Measurements from ENCODE around the gene ABCA5.
"Not testable (repeated sequence)": the region's sequence is repeated elsewhere in the genome, so short reads cannot be mapped to it uniquely, and the experiment has no call there.

Gene ABCA5

GRCh38 chr17:69323806-69324205 is 3.1 kb downstream of the ABCA5 start:
- peaks cover 27% of the 10 kb centered on the region for H3K27me3 ChIP-seq (ENCODE audit: insufficient read depth, low read length)
- peaks cover 49% of the 10 kb centered on the region for H3K4me1 ChIP-seq (ENCODE audit: insufficient read depth, low read length)
- H3K4me3 ChIP-seq (ENCODE audit: low read length) = no peak overlapping the region
- WGBS = no CpG with 5 or more reads among the region's 1 CpG
- H3K36me3 ChIP-seq (ENCODE audit: insufficient read depth, low read length) = no peaks in the 10 kb centered on the region
- no peak overlapping the region for H3K27ac ChIP-seq (ENCODE audit: low read depth, low read length)
- H3K9ac ChIP-seq (ENCODE audit: low read depth, low read length) = no peak overlapping the region
- H3K9me3 ChIP-seq (ENCODE audit: insufficient read depth, low read depth, low read length) = peaks cover 3% of the 10 kb centered on the region; the same call in 1 of the 2 replicates

GRCh38 chr17:69320908-69321238 is 6.1 kb downstream of the ABCA5 start:
- peaks cover 44% of the 10 kb centered on the region for H3K4me1 ChIP-seq (ENCODE audit: insufficient read depth, low read length)
- no peaks in the 10 kb centered on the region for H3K9me3 ChIP-seq (ENCODE audit: insufficient read depth, low read depth, low read length)
- H3K27ac ChIP-seq (ENCODE audit: low read depth, low read length) = no peak overlapping the region; the same call in 1 of the 2 replicates
- H3K9ac ChIP-seq (ENCODE audit: low read depth, low read length) = no peak overlapping the region
- peaks cover 19% of the 10 kb centered on the region for H3K27me3 ChIP-seq (ENCODE audit: insufficient read depth, low read length)
- H3K4me3 ChIP-seq (ENCODE audit: low read length) = no peak overlapping the region
- no peaks in the 10 kb centered on the region for H3K36me3 ChIP-seq (ENCODE audit: insufficient read depth, low read length)
- WGBS = 72% methylated on average over 4 of the region's 4 CpGs

- Histone ChIP-seq H3K9ac (ENCODE audit: low read depth, low read length) (no peak overlapping the region), H3K4me3 (ENCODE audit: low read length) (no peak overlapping the region), H3K27me3 (ENCODE audit: insufficient read depth, low read length) (peaks cover 14% of the 10 kb centered on the region), H3K9me3 (ENCODE audit: insufficient read depth, low read depth, low read length) (no peaks in the 10 kb centered on the region), H3K4me1 (ENCODE audit: insufficient read depth, low read length) (peaks cover 41% of the 10 kb centered on the region), H3K36me3 (ENCODE audit: insufficient read depth, low read length) (no peaks in the 10 kb centered on the region), H3K27ac (ENCODE audit: low read depth, low read length) (peak overlapping the region; percentile 3; the same call in 1 of the 2 replicates)
- WGBS = 75% methylated on average over 3 of the region's 5 CpGs
These were observed 6.6 kb downstream of the ABCA5 start for GRCh38 chr17:69320210-69320907.

GRCh38 chr17:69317625-69318024 is 9.3 kb downstream of the ABCA5 start:
- peaks cover 37% of the 10 kb centered on the region for H3K4me1 ChIP-seq (ENCODE audit: insufficient read depth, low read length)
- no peak overlapping the region for H3K27ac ChIP-seq (ENCODE audit: low read depth, low read length)
- WGBS = 95% methylated on average over 1 of the region's 1 CpG

GRCh38 chr17:69314246-69315065 is 12.5 kb downstream of the ABCA5 start:
- H3K27ac ChIP-seq (ENCODE audit: low read depth, low read length) = no peak overlapping the region
- WGBS = 95% methylated on average over 5 of the region's 6 CpGs
- H3K9me3 ChIP-seq (ENCODE audit: insufficient read depth, low read depth, low read length) = no peaks in the 10 kb centered on the region
- H3K36me3 ChIP-seq (ENCODE audit: insufficient read depth, low read length) = no peaks in the 10 kb centered on the region
- H3K27me3 ChIP-seq (ENCODE audit: insufficient read depth, low read length) = no peaks in the 10 kb centered on the region
- H3K4me3 ChIP-seq (ENCODE audit: low read length) = no peak overlapping the region
- no peak overlapping the region; the same call in 1 of the 2 replicates for H3K9ac ChIP-seq (ENCODE audit: low read depth, low read length)
- H3K4me1 ChIP-seq (ENCODE audit: insufficient read depth, low read length) = peaks cover 9% of the 10 kb centered on the region

More at GRCh38 chr17:69317625-69318024, 9.3 kb downstream of the ABCA5 start:
- Histone ChIP-seq H3K36me3 (ENCODE audit: insufficient read depth, low read length) (no peaks in the 10 kb centered on the region), H3K4me3 (ENCODE audit: low read length) (no peak overlapping the region), H3K9ac (ENCODE audit: low read depth, low read length) (no peak overlapping the region), H3K9me3 (ENCODE audit: insufficient read depth, low read depth, low read length) (no peaks in the 10 kb centered on the region), H3K27me3 (ENCODE audit: insufficient read depth, low read length) (no peaks in the 10 kb centered on the region)

GRCh38 chr17:69305177-69305576 is 21.8 kb downstream of the ABCA5 start:
- WGBS = 91% methylated on average over 2 of the region's 2 CpGs
- Histone ChIP-seq H3K9ac (ENCODE audit: low read depth, low read length) (no peak overlapping the region), H3K27ac (ENCODE audit: low read depth, low read length) (no peak overlapping the region), H3K9me3 (ENCODE audit: insufficient read depth, low read depth, low read length) (peaks cover 1% of the 10 kb centered on the region; the same call in 1 of the 2 replicates), H3K36me3 (ENCODE audit: insufficient read depth, low read length) (no peaks in the 10 kb centered on the region), H3K27me3 (ENCODE audit: insufficient read depth, low read length) (no peaks in the 10 kb centered on the region), H3K4me1 (ENCODE audit: insufficient read depth, low read length) (no peaks in the 10 kb centered on the region), H3K4me3 (ENCODE audit: low read length) (no peak overlapping the region)

GRCh38 chr17:69302682-69303081 is 24.3 kb downstream of the ABCA5 start:
- Histone ChIP-seq H3K4me3 (ENCODE audit: low read length) (no peak overlapping the region), H3K36me3 (ENCODE audit: insufficient read depth, low read length) (no peaks in the 10 kb centered on the region), H3K4me1 (ENCODE audit: insufficient read depth, low read length) (no peaks in the 10 kb centered on the region), H3K27ac (ENCODE audit: low read depth, low read length) (no peak overlapping the region), H3K9ac (ENCODE audit: low read depth, low read length) (no peak overlapping the region), H3K9me3 (ENCODE audit: insufficient read depth, low read depth, low read length) (peaks cover 3% of the 10 kb centered on the region; the same call in 1 of the 2 replicates), H3K27me3 (ENCODE audit: insufficient read depth, low read length) (no peaks in the 10 kb centered on the region)
- WGBS = 92% methylated on average over 1 of the region's 1 CpG

GRCh38 chr17:69300222-69300621 is 26.7 kb downstream of the ABCA5 start:
- 98% methylated on average over 3 of the region's 3 CpGs for WGBS
- Histone ChIP-seq H3K9me3 (ENCODE audit: insufficient read depth, low read depth, low read length) (peaks cover 3% of the 10 kb centered on the region; the same call in 1 of the 2 replicates), H3K27ac (ENCODE audit: low read depth, low read length) (no peak overlapping the region), H3K36me3 (ENCODE audit: insufficient read depth, low read length) (no peaks in the 10 kb centered on the region), H3K9ac (ENCODE audit: low read depth, low read length) (no peak overlapping the region), H3K4me1 (ENCODE audit: insufficient read depth, low read length) (no peaks in the 10 kb centered on the region), H3K4me3 (ENCODE audit: low read length) (no peak overlapping the region), H3K27me3 (ENCODE audit: insufficient read depth, low read length) (no peaks in the 10 kb centered on the region)

GRCh38 chr17:69298120-69298722 is 28.7 kb downstream of the ABCA5 start:
- not testable (repeated sequence) for H3K9ac ChIP-seq (ENCODE audit: low read depth, low read length); H3K4me1 ChIP-seq (ENCODE audit: insufficient read depth, low read length); H3K9me3 ChIP-seq (ENCODE audit: insufficient read depth, low read depth, low read length); H3K27me3 ChIP-seq (ENCODE audit: insufficient read depth, low read length); H3K4me3 ChIP-seq (ENCODE audit: low read length); H3K27ac ChIP-seq (ENCODE audit: low read depth, low read length); H3K36me3 ChIP-seq (ENCODE audit: insufficient read depth, low read length)
- WGBS = 85% methylated on average over 2 of the region's 3 CpGs

GRCh38 chr17:69287168-69287567 is 39.8 kb downstream of the ABCA5 start:
- H3K27me3 ChIP-seq (ENCODE audit: insufficient read depth, low read length) = no peaks in the 10 kb centered on the region
- H3K27ac ChIP-seq (ENCODE audit: low read depth, low read length) = no peak overlapping the region
- 100% methylated on average over 1 of the region's 1 CpG for WGBS
- no peaks in the 10 kb centered on the region for H3K36me3 ChIP-seq (ENCODE audit: insufficient read depth, low read length)
- no peaks in the 10 kb centered on the region for H3K9me3 ChIP-seq (ENCODE audit: insufficient read depth, low read depth, low read length)
- no peak overlapping the region for H3K9ac ChIP-seq (ENCODE audit: low read depth, low read length)
- H3K4me3 ChIP-seq (ENCODE audit: low read length) = no peak overlapping the region
- H3K4me1 ChIP-seq (ENCODE audit: insufficient read depth, low read length) = no peaks in the 10 kb centered on the region

- Histone ChIP-seq H3K27me3 (ENCODE audit: insufficient read depth, low read length) (no peaks in the 10 kb centered on the region), H3K9ac (ENCODE audit: low read depth, low read length) (no peak overlapping the region), H3K4me3 (ENCODE audit: low read length) (no peak overlapping the region), H3K27ac (ENCODE audit: low read depth, low read length) (no peak overlapping the region), H3K9me3 (ENCODE audit: insufficient read depth, low read depth, low read length) (no peaks in the 10 kb centered on the region), H3K4me1 (ENCODE audit: insufficient read depth, low read length) (no peaks in the 10 kb centered on the region), H3K36me3 (ENCODE audit: insufficient read depth, low read length) (no peaks in the 10 kb centered on the region)
These were observed 40.7 kb downstream of the ABCA5 start for GRCh38 chr17:69286257-69286656.
